Karpas-422 (cell line): ENCODE measurements around the gene GBGT1. TPM values are rescaled to one million over a fixed set of nuclear protein-coding genes. Genes with fewer than 3 reads are reported as not detected.
A peak's percentile ranks its signal among the peaks of the same experiment; 100 is the strongest.

Source experiments
- DNase-seq: peaks from one replicate; pipeline ENCODE4 v3.0.0-alpha.2; 2015
- H2AFZ ChIP-seq: fragments of 200-600 bp; sonication (generic); 2 replicates; pipeline ENCODE4 v1.6.1; 2014; ENCODE audit warnings: antibody characterized with exemption, low read length, mixed read lengths
- H3K27ac ChIP-seq: fragments of 200-600 bp; sonication (generic); 2 replicates; pipeline ENCODE4 v1.5.1; 2014; ENCODE audit warnings: mild to moderate bottlenecking, low read length, moderate library complexity
- H3K27me3 ChIP-seq: fragments of 200-600 bp; sonication (generic); 2 replicates; pipeline ENCODE4 v1.6.1; 2014; ENCODE audit warnings: low read length, mixed read lengths
- H3K36me3 ChIP-seq: fragments of 200-600 bp; sonication (generic); 2 replicates; pipeline ENCODE4 v1.6.1; 2014; ENCODE audit warnings: low read length, mixed read lengths; ENCODE audit not compliant: insufficient read depth
- H3K4me1 ChIP-seq: fragments of 200-600 bp; sonication (generic); 2 replicates; pipeline ENCODE4 v1.6.1; 2014; ENCODE audit warnings: mild to moderate bottlenecking, low read length, mixed read lengths
- H3K4me2 ChIP-seq: fragments of 200-600 bp; sonication (generic); 2 replicates; pipeline ENCODE4 v1.6.1; 2014; ENCODE audit warnings: low read length, low read depth, mild to moderate bottlenecking; ENCODE audit not compliant: poor library complexity, severe bottlenecking
- H3K4me3 ChIP-seq: fragments of 200-600 bp; sonication (generic); 2 replicates; pipeline ENCODE4 v1.5.1; 2014; ENCODE audit warnings: mild to moderate bottlenecking, antibody characterized with exemption, low read length, mixed read lengths
- H3K79me2 ChIP-seq: fragments of 200-600 bp; sonication (generic); 2 replicates; pipeline ENCODE4 v1.6.1; 2014; ENCODE audit warnings: mild to moderate bottlenecking, low read length, mixed read lengths
- H3K9ac ChIP-seq: fragments of 200-600 bp; sonication (generic); 2 replicates; pipeline ENCODE4 v1.6.0; 2014; ENCODE audit warnings: low read length
- H3K9me2 ChIP-seq: fragments of 200-600 bp; sonication (generic), shearing (Covaris generic); replicated peaks from 2 replicates; pipeline ENCODE4 v1.6.0; 2014; ENCODE audit warnings: mild to moderate bottlenecking, low read length, moderate library complexity; ENCODE audit not compliant: insufficient read depth
- H3K9me3 ChIP-seq: fragments of 300-700, 200-600 bp; sonication (generic); 2 replicates; pipeline ENCODE4 v1.6.1; 2014; ENCODE audit warnings: low read length, mixed read lengths
- H4K20me1 ChIP-seq: fragments of 200-600 bp; sonication (generic); 2 replicates; pipeline ENCODE4 v1.6.1; 2014; ENCODE audit warnings: mild to moderate bottlenecking, antibody characterized with exemption, low read length, low read depth; ENCODE audit not compliant: insufficient read depth
- total RNA-seq: library from RNA; depleted of rRNA; stranded (reverse); fragments of >200 nt; shearing (Covaris generic); gene quantifications from 2 replicates; pipeline ENCODE4 v1.2.3, GENCODE V29; 2014; ENCODE audit warnings: low replicate concordance

GBGT1 gene
- total RNA-seq, 1 experiment from 2014 or later: 5.2 TPM

GRCh38 chr9:133153227-133154096 is 10.3 kb downstream of the GBGT1 start:
- Histone ChIP-seq H3K27ac (no peak overlapping the region), H3K9ac (no peak overlapping the region), H4K20me1 (no peaks in the 10 kb centered on the region), H3K36me3 (no peaks in the 10 kb centered on the region), H3K27me3 (no peaks in the 10 kb centered on the region), H3K9me2 (no peaks in the 10 kb centered on the region), H3K4me1 (peaks cover 9% of the 10 kb centered on the region), H3K4me3 (no peak overlapping the region), H3K4me2 (no peak overlapping the region), H3K9me3 (no peaks in the 10 kb centered on the region), H2AFZ (no peak overlapping the region), H3K79me2 (peaks cover 3% of the 10 kb centered on the region)
- DNase-seq: no peak

GRCh38 chr9:133151601-133152525 is 11.9 kb downstream of the GBGT1 start:
- Histone ChIP-seq H3K79me2 (peaks cover 19% of the 10 kb centered on the region), H3K4me2 (no peak overlapping the region), H3K4me3 (no peak overlapping the region), H3K9ac (no peak overlapping the region), H3K27me3 (no peaks in the 10 kb centered on the region), H3K27ac (no peak overlapping the region), H3K4me1 (peaks cover 20% of the 10 kb centered on the region), H3K9me3 (no peaks in the 10 kb centered on the region), H2AFZ (no peak overlapping the region), H4K20me1 (peaks cover 13% of the 10 kb centered on the region), H3K36me3 (no peaks in the 10 kb centered on the region), H3K9me2 (no peaks in the 10 kb centered on the region)
- no peak for DNase-seq

DNA sequence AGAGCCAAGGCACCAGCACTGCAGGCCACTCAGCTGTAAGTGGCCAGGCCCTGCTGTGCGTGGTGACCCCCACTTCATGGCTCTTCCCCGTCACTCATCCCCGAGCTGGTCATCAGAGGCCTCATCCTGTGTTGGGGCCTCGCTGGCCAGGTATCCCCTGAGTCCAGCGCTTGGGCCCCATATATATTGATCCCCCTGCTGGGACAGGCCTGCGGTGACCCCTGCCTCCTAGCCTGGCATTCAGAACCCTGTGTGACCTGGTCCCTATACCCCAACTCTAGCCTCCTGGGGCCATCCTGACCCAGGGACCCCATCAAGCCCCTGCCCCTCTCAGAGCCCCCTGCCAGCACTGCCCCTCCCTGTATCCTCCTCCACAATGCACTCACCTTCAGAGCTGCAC is 12.7 kb downstream of the GBGT1 start:
- Histone ChIP-seq H3K9ac (no peak overlapping the region), H4K20me1 (peaks cover 21% of the 10 kb centered on the region), H3K4me2 (no peak overlapping the region), H3K4me3 (no peak overlapping the region), H3K9me3 (no peaks in the 10 kb centered on the region), H3K27me3 (no peaks in the 10 kb centered on the region), H3K4me1 (peaks cover 28% of the 10 kb centered on the region), H3K79me2 (peaks cover 27% of the 10 kb centered on the region), H3K36me3 (no peaks in the 10 kb centered on the region), H3K27ac (no peak overlapping the region), H2AFZ (no peak overlapping the region), H3K9me2 (no peaks in the 10 kb centered on the region)
- DNase-seq: no peak

GRCh38 chr9:133149130-133150015 is 14.3 kb downstream of the GBGT1 start:
- Histone ChIP-seq H3K4me3 (peak overlapping the region; percentile 68; the same call in 1 of the 2 replicates), H3K4me1 (peaks cover 44% of the 10 kb centered on the region), H2AFZ (peak overlapping the region; percentile 87), H3K9me3 (no peaks in the 10 kb centered on the region), H3K27me3 (no peaks in the 10 kb centered on the region), H3K27ac (peak overlapping the region; percentile 76), H3K4me2 (peak overlapping the region; percentile 85), H3K9ac (peak overlapping the region; percentile 86), H3K9me2 (no peaks in the 10 kb centered on the region), H4K20me1 (peaks cover 29% of the 10 kb centered on the region), H3K36me3 (no peaks in the 10 kb centered on the region), H3K79me2 (peaks cover 44% of the 10 kb centered on the region)
- DNase-seq: peak; percentile 98

DNA sequence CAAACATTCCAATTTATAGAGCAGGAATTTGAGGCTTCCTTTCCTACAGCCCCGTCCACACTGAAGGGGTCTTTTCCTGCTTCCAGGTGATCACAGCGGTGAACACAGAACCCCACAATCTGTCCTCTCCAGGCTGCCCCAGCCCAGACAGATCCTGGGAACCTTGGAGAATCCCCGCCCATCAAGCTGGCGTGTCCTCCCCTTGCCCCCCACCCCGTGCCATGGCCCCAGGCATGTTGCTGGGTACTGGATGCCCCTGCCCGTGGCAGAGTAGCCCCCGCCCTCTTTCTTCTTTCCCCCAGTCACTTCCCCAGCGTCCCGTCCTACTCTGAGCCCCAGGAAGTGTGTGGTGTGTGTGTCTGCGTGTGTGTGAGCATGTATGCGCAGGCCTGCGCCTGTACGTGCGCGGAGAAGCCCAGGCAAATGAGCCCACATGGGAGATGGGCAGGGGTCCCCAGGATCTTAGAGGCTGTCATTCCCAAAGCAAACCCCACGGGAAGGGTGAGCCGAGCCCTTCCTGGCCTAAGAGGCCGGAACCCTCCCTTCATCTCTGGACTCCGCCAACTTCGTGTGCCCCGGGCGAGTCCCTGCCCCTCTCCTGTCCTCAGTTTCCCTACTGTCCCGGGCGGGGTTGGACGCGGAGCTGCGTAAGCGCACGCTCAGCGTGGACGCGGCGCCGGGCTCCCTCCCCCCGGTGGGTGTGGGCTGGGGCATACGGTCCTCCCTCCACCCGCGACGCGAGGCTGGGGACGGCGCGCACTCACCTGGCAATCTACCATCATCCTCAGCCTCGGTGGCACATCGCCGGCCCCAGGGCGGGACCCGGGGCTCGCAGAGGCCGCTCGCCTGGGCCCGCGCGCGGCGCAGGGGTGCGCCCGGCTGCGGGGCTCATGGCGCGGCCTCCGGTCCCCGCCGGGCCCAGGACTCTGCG is 15.2 kb downstream of the GBGT1 start:
- Histone ChIP-seq H2AFZ (peak overlapping the region; percentile 76; the same call in 1 of the 2 replicates), H3K36me3 (no peaks in the 10 kb centered on the region), H4K20me1 (peaks cover 36% of the 10 kb centered on the region), H3K9me2 (no peaks in the 10 kb centered on the region), H3K9me3 (no peaks in the 10 kb centered on the region), H3K79me2 (peaks cover 52% of the 10 kb centered on the region), H3K9ac (peak overlapping the region; percentile 86), H3K4me1 (peaks cover 51% of the 10 kb centered on the region), H3K27me3 (no peaks in the 10 kb centered on the region), H3K4me3 (peak overlapping the region; percentile 86), H3K27ac (peak overlapping the region; percentile 76), H3K4me2 (peak overlapping the region; percentile 84)
- DNase-seq: peak; percentile 84

- H3K4me1 ChIP-seq: peaks cover 56% of the 10 kb centered on the region
- H3K79me2 ChIP-seq: peaks cover 61% of the 10 kb centered on the region
- H2AFZ ChIP-seq: no peak overlapping the region
Measured at GRCh38 chr9:133147412-133148198, 16.1 kb downstream of the GBGT1 start.

More at GRCh38 chr9:133147412-133148198, 16.1 kb downstream of the GBGT1 start:
- H3K4me2 ChIP-seq: peak overlapping the region; percentile 84
- H3K27me3 ChIP-seq: no peaks in the 10 kb centered on the region
- DNase-seq: peak; percentile 90
- H3K36me3 ChIP-seq: no peaks in the 10 kb centered on the region
- peak overlapping the region; percentile 76 for H3K27ac ChIP-seq
- no peaks in the 10 kb centered on the region for H3K9me3 ChIP-seq
- H4K20me1 ChIP-seq: peaks cover 44% of the 10 kb centered on the region
- peak overlapping the region; percentile 86 for H3K4me3 ChIP-seq
- no peaks in the 10 kb centered on the region for H3K9me2 ChIP-seq
- peak overlapping the region; percentile 86 for H3K9ac ChIP-seq
